NCI-H345 treated with DMSO at 0.1 percent for 48 hours (cell line): Measurements from ENCODE around the gene YWHAE.
"Not testable (repeated sequence)": the region's sequence is repeated elsewhere in the genome, so short reads cannot be mapped to it uniquely, and the experiment has no call there.

ENCODE experiments used
- DNase-seq: peaks from one replicate; lab custom pipeline; 2025; ENCODE audit not compliant: unreplicated experiment; lab: John Stamatoyannopoulos, UW

YWHAE gene

GRCh38 chr17:1375615-1376014 is 24.4 kb downstream of the YWHAE start:
- DNase-seq: no peak

- DNase-seq: no peak
Observed at GRCh38 chr17:1374431-1375177, 25.4 kb downstream of the YWHAE start.

- no peak for DNase-seq
Observed at GRCh38 chr17:1373707-1374237, 26.2 kb downstream of the YWHAE start.

- DNase-seq: no peak
Observed at GRCh38 chr17:1372618-1373017, 27.4 kb downstream of the YWHAE start.

GRCh38 chr17:1371893-1372590 is 28.0 kb downstream of the YWHAE start:
- no peak for DNase-seq

GRCh38 chr17:1368588-1368987 is 31.4 kb downstream of the YWHAE start:
- no peak for DNase-seq

GRCh38 chr17:1367351-1367745 is 32.7 kb downstream of the YWHAE start:
- DNase-seq: no peak

- no peak for DNase-seq
Observed at GRCh38 chr17:1366234-1366633, 33.8 kb downstream of the YWHAE start.

GRCh38 chr17:1365445-1366039 is 34.5 kb downstream of the YWHAE start:
- peak; percentile 28 for DNase-seq

GRCh38 chr17:1362964-1363363 is 37.1 kb downstream of the YWHAE start:
- no peak for DNase-seq

GRCh38 chr17:1362065-1362848 is 37.8 kb downstream of the YWHAE start:
- no peak for DNase-seq

- DNase-seq: no peak
Observed at GRCh38 chr17:1360975-1361374, 39.0 kb downstream of the YWHAE start.

GRCh38 chr17:1360315-1360714 is 39.7 kb downstream of the YWHAE start:
- DNase-seq: not testable (repeated sequence)

- DNase-seq: no peak
Observed at GRCh38 chr17:1354030-1354429, 46.0 kb downstream of the YWHAE start.

- DNase-seq: not testable (repeated sequence)
Observed at GRCh38 chr17:1352530-1352929, 47.5 kb downstream of the YWHAE start.

GRCh38 chr17:1351971-1352370 is 48.1 kb downstream of the YWHAE start:
- DNase-seq: no peak

GRCh38 chr17:1351275-1351674 is 48.7 kb downstream of the YWHAE start:
- DNase-seq: no peak

GRCh38 chr17:1347589-1348323 is 52.3 kb downstream of the YWHAE start:
- no peak for DNase-seq

- no peak for DNase-seq
Observed at GRCh38 chr17:1344521-1344920, 55.5 kb downstream of the YWHAE start.

- no peak for DNase-seq
Observed at GRCh38 chr17:1343554-1343953, 56.5 kb downstream of the YWHAE start.
